ENCODE data around the gene CD72. TPM values are rescaled to one million over a fixed set of nuclear protein-coding genes. Genes with fewer than 3 reads are reported as not detected.

CD72 gene
- total and polyA plus RNA-seq, 7 donors, result 0.46 to 1.2 (median 0.66) TPM

DNA sequence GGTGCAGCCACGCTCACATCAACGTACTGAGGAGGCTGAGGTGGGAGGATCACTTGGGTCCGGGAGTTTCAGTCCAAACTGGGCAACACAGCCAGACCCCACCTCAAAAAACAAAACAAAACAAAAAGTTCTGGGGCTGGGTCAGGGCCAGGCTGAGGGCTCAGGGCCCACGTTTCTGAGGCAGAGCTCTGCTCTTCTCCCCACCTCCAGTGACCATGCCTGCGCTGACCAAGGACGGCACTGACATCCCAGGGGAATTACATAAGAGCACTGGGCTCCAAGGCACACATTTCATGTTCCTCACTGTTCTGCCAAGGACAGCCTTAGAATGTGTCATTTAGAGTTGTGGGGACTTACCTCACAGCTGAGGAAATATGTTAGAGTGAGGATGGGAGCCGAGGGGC, 53.6 kb downstream of the CD72 start:
- TF ChIP-seq, protein P1, sequence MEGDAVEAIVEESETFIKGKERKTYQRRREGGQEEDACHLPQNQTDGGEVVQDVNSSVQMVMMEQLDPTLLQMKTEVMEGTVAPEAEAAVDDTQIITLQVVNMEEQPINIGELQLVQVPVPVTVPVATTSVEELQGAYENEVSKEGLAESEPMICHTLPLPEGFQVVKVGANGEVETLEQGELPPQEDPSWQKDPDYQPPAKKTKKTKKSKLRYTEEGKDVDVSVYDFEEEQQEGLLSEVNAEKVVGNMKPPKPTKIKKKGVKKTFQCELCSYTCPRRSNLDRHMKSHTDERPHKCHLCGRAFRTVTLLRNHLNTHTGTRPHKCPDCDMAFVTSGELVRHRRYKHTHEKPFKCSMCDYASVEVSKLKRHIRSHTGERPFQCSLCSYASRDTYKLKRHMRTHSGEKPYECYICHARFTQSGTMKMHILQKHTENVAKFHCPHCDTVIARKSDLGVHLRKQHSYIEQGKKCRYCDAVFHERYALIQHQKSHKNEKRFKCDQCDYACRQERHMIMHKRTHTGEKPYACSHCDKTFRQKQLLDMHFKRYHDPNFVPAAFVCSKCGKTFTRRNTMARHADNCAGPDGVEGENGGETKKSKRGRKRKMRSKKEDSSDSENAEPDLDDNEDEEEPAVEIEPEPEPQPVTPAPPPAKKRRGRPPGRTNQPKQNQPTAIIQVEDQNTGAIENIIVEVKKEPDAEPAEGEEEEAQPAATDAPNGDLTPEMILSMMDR (IDR thresholded peaks at IDR 0.05), result no peak
- Histone ChIP-seq H3K4me1 (peaks cover 84% of the 10 kb centered on the region), H3K4me3 (no peak overlapping the region), H3K36me3 (ENCODE audit: insufficient read depth in 1 of 2, low read depth in 1 of 2) (peaks cover 0 to 12% of the 10 kb centered on the region in 2 donors), H3K27ac (peak overlapping the region; percentile 90), H3K27me3 (ENCODE audit: insufficient read depth in 3 of 3, low read length in 2 of 3) (no peaks in the 10 kb centered on the region), H3K9me3 (no peaks in the 10 kb centered on the region)
- intact Hi-C loops (cut with DNase I), result loop anchor here (5.0 to 10.0 kb wide), 3 partner anchors 38 to 447 kb away; partner anchors contain the start of gene ATOSB (in 1 of the 2)
- peak; percentile 63 to 75 (median 69) for ATAC-seq
- WGBS, 3 donors, result 39 to 49% (median 41%) methylated on average over 7 of the region's 7 CpGs
- DNase-seq, result peak; percentile 74 to 87

DNA sequence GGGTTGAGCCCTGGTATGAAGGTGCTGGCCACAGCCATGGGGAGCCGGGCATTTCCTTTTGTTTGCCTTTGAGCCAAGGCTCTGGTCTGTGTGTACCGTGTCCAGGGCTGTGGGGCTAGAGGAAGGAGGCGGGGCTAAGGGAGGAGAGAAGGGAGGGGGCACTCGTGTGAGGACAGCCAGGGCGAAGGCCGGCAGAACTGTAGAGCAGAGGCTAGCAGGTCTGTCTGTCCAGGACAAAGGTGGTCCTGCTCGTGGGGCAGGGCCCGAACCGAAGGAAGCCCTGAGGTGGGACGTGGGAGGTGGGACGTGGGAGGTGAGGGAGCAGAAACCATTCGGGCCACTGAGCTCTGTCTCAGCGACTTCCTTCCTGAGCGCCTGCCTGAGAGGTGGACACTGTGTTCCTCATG, 54.4 kb downstream of the CD72 start:
- Histone ChIP-seq H3K27me3 (ENCODE audit: insufficient read depth in 3 of 3, low read length in 2 of 3) (no peaks in the 10 kb centered on the region), H3K36me3 (ENCODE audit: insufficient read depth in 1 of 2, low read depth in 1 of 2) (peaks cover 0 to 20% of the 10 kb centered on the region in 2 donors), H3K4me1 (peaks cover 82% of the 10 kb centered on the region), H3K4me3 (peak overlapping the region; percentile 58), H3K9me3 (no peaks in the 10 kb centered on the region), H3K27ac (peak overlapping the region; percentile 90)
- ATAC-seq (peak; percentile 52 to 64 (median 58)), DNase-seq (peak; percentile 71 to 85)
- TF ChIP-seq, protein P1 (IDR thresholded peaks at IDR 0.05), result no peak
- intact Hi-C loops (cut with DNase I), result loop anchor here in 1 of 2 donors (5.0 to 10.0 kb wide), 2 partner anchors 269 to 446 kb away; partner anchors contain the start of gene ATOSB
- WGBS, 3 donors, result 27 to 57% (median 31%) methylated on average over 14 of the region's 14 CpGs

DNA sequence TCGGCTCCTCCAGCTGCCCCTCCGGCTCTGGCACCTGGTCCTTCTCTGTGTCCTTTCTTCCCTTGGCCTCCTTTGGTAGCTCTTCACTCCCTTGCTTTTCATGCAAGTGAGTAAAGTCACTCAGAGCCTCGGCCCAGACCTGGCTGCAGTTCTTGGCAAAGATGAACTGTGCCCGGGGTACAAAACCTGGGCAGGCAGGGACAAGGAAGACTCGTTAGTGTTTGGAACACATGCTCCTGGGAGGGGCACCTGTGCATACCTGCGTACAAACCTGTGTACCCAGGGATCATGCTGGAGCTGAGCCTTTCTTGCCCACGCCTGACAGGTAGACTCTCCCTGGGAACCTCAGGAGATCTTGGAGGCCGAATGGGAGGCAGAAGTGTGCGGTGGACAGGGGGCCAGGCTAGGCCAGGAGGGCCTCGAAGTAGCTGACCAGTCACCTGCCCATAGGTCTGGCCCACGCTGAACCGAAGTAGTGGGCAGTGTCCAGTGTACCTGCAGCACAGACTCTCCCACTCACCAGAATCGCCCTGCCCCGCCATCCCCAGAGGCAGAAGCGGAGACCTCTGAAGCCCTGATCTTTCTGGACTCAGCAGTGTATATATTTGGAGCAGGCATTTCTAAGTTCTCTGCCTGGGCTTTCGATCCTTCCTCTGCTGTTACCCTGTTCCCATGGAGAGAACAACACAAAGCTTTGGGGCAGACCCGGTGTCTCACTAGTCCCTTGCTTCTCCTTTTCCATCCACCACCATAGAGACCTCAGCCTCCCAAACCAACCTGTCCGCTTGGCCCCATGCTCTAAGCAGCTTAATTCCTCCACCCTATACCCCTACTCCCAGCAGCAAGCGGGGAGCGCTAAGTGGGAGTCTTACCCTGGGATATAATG, 55.1 kb downstream of the CD72 start:
- Histone ChIP-seq H3K4me1 (peaks cover 82% of the 10 kb centered on the region), H3K36me3 (ENCODE audit: insufficient read depth in 1 of 2, low read depth in 1 of 2) (peaks cover 0 to 27% of the 10 kb centered on the region in 2 donors), H3K9me3 (no peaks in the 10 kb centered on the region), H3K27me3 (ENCODE audit: insufficient read depth in 3 of 3, low read length in 2 of 3) (no peaks in the 10 kb centered on the region), H3K4me3 (peak overlapping the region; percentile 58), H3K27ac (peak overlapping the region; percentile 90)
- intact Hi-C loops (cut with DNase I), result loop anchor here in 1 of 2 donors (5.0 to 10.0 kb wide), 2 partner anchors 268 to 446 kb away; partner anchors contain the start of gene ATOSB
- TF ChIP-seq, protein P1 (IDR thresholded peaks at IDR 0.05), result no peak
- ATAC-seq (peak in 1 of 4 donors; percentile 2), DNase-seq (peak in 1 of 2 donors; percentile 60)
- 44 to 73% (median 49%) methylated on average over 20 of the region's 20 CpGs for WGBS, 3 donors

DNA sequence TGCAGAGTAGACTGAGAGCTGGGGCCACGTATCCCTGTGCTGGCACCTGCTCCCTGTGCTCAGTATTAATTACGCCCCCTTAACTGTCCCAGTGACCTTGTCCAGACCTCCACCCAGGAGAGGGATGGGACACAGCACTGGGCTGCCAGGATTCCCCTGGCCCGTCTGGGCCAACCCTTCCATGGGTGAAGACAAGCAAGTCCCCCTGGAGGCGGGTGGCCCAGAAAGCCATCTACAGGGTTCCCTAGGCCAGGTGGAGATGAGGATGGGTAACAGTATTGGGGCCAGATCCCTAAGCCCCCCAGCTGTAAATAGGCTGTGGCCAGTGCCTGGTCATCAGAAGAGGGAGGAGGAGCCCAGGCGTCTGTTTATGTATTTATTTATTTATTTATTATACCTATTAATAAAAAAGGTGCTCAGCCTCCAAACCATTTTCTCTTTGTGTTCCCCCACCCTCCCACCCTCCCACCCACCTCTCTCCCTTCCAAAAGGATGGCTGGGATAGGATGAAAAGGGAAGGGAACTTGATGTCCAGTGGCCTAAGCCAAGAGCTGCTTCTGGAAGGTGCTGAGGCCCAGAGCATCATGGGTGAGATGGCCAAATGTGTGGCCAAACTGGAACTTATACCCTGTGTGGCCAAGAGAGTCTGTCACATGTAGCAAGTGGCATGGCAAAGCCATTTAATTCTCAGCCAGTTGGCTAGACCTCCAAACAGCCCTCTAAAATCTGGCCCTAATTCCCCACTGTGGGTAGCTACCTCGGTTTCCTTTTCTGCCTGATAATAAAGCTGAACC, 56.5 kb downstream of the CD72 start:
- intact Hi-C loops (cut with DNase I), result loop anchor here (2.0 to 10.0 kb wide), 3 partner anchors 71 to 444 kb away; partner anchors contain the start of genes ATOSB (in 1 of the 2) and RUSC2 (in 1 of the 2)
- peak overlapping the region; percentile 90 for H3K27ac ChIP-seq
- TF ChIP-seq, protein P1 (IDR thresholded peaks at IDR 0.05), result no peak
- peaks cover 84% of the 10 kb centered on the region for H3K4me1 ChIP-seq
- peak overlapping the region; percentile 58 for H3K4me3 ChIP-seq
- peaks cover 0 to 40% of the 10 kb centered on the region in 2 donors for H3K36me3 ChIP-seq (ENCODE audit: insufficient read depth in 1 of 2, low read depth in 1 of 2)
- DNase-seq (peak in 1 of 2 donors; percentile 68), ATAC-seq (peak; percentile 32 to 44 (median 40))
- WGBS, 3 donors, result 38 to 57% (median 39%) methylated on average over 6 of the region's 6 CpGs
- no peaks in the 10 kb centered on the region for H3K27me3 ChIP-seq (ENCODE audit: insufficient read depth in 3 of 3, low read length in 2 of 3)
- H3K9me3 ChIP-seq, result no peaks in the 10 kb centered on the region
